Effector CD8-positive, alpha-beta T cell (primary cell): ENCODE results near the gene MRGPRF.
"Not testable (repeated sequence)": the region's sequence is repeated elsewhere in the genome, so short reads cannot be mapped to it uniquely, and the experiment has no call there.

Experiments used
- DNase-seq: peaks from one replicate; lab custom pipeline; 2025; lab: John Stamatoyannopoulos, UW

The MRGPRF gene

DNA sequence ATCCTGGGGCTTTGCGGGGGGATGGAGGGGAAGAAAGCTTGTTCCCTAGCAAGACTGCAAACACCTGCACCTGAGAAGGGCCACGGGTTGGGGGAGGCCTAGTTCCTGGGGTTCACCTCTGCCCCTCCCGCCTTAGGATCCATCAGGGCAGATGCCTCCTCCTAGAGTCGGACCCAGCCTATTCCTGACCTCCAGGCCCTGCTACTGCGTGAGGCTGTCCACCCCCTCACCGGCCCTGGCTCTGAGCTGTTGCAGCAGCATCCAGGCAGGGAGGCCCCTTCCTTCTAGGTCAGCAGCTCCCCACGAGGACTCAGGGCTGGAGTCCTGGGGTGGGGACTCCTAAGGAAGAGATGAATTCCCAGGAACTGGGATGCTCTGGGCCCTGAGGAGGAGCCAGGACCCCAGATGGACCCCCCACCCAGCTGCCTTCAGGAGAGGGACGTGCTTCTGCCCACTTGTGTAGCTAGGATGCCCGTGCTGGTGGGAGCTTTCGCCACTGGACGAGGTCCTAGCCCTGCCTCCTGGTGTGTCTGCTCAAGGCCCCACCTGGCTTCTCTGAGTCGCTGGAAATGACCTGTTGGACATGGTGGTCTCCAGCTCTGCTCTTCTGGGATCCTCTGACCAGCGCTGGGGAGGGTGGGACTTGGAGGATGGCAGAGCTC lies 10.3 kb downstream of the MRGPRF start:
- DNase-seq, result no peak

DNA sequence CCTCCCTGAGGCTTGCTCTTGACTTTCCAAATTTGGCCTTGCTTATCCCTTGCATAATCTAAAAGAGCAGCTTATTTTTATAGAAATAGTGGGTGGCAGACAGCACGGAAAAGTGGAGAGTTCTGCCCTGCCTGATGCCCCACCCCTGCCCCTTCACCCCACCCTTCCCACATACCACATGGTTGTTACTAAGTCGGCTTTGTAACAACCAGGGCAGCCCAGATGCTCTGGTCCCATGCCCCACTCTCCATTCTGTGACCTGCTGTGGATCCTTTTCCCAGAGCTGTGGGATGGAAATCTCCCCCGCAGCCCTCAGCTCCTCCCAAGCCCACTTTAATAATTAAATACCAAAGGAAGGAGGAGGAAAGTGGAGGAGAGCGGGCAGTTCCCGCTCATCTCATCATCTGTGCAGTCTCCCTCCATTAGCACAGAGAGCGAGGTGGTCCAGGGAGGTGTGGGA lies 10.9 kb downstream of the MRGPRF start:
- DNase-seq, result no peak

DNA sequence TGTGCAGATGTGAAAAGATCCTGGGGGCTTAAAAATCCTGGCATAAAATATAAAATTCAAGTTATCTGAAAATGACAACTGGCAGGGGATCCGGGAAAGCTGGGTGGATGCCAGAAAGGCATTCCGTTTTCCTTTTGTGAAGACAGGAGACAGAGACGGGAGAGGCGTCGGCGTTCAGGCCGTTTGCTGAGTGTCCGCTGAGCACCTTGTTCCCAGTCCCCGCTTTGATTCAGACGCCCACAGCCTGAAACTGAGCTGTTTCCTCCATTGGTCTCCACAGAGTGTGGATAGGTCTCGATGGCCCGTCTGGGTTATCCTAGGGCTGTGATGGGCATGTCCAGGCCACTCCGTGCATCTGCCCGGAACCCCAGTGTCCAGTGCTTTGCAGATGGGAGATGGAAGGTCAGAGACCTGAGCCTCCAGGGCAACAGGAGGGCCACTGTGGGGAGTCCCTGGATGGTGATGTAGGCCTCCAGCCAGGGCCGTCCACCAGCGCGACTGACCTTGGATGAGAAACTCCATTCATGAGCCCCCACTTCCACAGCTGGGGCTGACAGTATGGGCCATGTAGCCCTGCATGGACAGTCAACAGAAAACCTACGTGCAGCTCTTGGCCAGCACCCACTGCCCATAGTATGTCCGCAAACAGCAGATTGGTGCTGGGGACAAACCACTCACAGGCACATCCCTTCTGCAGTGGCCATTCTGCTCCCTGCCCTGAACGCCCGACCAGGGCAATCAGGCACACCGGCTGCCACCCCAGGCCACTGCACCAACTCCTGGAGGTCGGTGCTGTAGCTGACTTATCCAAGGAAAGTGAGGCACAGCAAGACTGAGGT lies 11.6 kb downstream of the MRGPRF start:
- no peak for DNase-seq

DNA sequence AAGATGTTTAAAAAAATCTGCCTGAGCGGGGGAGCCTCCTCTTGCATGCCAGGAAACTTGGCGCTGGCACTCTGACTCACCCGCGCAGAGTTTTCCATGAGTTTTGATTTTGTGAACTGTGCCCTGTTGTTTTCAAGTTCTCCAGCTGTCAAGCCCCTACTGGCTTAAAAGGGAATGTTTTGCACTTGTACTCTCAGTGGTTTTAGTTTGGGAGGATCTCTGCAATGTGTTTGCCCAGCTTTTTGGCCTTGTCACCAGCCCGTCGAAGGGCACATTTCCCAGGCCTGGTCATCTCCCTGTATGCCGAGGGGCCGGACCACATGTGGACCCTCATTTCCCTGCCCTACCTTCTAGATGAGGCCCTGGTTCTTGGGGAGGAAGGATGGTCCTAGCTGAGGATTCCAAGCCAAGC lies 12.2 kb downstream of the MRGPRF start:
- DNase-seq, result no peak

DNA sequence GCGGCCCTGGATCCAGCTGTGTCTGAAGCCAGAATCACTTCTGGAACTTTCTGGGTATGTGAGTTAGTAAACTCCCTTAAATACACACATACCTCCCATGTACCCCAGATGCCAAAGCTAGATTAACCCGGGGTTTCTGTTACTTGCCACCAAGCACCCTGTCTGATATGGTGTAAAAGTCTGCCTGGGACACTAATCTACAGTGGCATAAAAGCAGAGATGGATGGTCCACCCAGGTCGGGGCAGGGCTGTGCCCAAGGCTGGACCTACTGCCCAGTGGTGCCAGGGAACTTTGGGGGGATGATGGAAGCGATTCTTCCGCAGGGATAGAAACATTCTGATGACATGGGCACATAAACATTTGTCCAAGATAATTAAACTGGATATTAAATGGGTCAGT lies 12.7 kb downstream of the MRGPRF start:
- no peak for DNase-seq

DNA sequence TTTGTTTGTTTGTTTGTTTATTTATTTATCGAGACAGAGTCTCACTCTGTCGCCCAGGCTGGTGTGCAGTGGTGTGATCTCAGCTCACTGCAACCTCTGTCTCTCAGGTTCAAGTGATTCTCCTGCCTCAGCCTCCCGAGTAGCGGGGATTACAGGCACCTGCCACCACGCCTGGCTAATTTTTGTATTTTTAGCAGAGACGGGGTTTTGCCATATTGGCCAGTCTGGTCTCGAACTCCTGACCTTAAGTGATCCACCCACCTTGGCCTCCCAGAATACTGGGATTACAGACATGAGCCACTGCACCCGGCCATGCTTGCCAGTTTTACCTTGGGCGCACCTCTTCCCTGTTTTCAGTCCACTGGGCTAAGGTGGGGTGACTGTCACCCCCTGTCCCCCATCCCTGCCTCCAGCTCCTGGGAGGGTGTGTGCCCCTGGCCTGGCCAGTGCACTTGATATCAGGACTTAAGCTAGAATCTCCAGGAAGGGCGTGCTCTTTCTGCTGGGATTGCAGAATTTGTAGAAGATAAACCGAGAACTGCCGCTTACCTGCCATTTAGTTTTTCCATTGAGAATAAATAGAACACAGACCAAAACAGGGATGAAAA lies 13.2 kb downstream of the MRGPRF start:
- not testable (repeated sequence) for DNase-seq

DNA sequence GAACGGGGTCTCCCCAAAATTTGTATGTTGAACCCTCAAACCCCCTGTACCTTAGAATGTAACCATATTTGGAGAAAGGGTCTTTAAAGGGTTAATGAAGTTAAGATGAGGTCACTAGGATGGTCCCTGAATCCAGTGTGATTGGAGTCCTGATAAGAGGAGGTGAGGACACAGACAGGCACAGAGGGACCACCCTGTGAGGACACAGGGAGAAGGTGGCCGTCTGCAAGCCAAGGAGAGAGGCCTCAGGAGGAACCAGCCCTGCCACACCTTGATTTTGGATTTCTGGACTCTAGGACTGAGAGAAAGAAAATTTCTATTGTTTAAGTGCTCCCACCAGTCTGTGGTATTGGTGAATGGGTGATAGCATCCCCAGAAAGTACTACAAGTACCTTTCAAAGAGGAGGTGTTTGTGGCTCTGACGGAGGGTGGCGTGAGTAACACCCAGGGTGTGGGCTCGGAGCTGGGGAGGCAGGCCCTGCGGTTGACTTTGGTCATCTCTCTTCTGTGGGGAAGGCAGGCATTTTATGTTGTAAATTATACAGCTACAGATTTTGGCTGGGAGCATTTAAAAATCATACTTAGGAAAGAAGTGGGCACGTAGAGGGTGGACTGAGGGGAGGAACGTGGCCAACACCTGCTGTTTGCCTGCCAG lies 13.8 kb downstream of the MRGPRF start:
- DNase-seq, result no peak

DNA sequence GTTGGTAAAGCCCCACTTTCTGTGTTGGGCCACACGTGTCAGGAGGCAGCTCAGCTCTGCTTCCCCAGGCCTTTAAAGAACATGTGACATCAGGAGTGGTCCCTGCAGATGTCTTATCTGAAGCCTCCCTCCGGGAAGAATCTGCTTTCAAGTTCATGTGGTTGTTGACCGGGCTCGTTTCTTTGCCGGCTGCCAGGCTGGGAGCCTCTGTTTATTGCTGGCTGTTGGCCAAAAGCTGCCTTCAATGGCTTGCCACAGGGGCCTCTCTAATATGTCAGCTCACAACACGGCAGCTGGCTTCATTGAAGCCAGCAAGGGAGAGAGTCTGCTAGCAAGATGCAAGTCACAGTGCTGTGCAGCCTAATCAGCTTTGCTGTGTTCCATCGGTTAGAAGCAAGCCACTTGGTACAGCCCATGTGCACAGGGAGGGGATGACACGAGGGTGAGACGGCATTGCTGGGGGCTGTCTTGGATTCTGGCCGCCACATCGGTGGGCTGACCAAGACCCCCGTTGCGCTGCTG lies 14.6 kb downstream of the MRGPRF start:
- DNase-seq, result no peak

DNA sequence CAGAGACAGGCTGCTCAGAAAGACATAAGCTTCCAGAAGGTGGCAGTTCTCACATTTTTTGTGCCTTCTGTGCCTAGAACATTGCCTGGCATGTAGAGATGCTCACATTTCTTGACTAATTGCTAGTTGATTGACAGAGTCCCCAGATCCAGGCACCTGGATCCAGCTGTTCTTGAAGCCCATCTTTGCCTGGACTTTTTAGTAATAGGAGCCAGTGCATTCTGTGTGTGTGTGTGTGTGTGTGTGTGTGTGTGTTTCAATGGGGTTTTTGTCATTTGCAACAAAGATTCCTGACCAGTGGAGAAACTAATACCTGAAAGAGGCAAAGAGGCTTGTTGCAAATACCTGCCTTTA lies 15.1 kb downstream of the MRGPRF start:
- DNase-seq, result no peak

DNA sequence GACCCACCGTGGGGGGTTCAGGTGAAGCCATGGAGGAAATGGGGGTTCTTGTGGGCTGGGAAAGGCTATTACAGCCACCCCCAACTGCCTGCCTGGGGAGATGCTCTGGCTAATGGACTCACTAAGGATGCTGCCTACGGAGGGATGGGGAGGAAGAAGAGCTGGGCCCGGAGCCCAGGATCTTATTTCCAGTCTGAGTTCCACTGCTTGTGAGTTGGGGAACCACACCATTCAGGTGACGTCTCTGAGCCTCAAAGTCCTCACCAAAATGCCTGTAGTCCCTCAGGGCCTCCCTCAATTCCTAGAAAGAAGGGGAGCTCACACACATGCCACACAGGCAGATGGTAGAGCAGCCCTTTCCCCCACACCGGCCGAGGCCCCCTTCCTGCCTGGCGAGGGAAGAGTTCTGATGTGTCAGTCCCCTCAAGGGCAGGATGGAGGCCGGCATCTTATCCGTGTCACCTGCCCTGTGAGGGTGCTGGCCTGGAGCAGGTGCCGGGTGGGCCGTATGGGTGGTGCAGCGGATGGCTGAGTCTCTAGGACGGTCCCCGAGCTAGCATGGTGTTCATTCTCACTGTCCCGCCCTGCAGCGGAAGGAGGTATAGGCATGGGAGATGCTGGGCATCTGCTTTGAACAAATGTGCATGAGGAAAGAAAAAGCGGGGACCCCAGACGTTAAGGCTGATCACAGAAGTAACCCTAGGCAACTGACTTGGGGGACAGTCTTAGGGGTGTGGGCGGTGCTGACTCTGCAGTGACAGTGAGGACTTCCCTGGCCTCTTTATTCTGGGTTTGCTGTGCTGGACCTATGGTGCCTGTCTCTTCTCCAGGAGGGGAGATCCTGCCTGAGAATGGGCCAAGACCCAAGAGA lies 15.7 kb downstream of the MRGPRF start:
- DNase-seq, result no peak

DNA sequence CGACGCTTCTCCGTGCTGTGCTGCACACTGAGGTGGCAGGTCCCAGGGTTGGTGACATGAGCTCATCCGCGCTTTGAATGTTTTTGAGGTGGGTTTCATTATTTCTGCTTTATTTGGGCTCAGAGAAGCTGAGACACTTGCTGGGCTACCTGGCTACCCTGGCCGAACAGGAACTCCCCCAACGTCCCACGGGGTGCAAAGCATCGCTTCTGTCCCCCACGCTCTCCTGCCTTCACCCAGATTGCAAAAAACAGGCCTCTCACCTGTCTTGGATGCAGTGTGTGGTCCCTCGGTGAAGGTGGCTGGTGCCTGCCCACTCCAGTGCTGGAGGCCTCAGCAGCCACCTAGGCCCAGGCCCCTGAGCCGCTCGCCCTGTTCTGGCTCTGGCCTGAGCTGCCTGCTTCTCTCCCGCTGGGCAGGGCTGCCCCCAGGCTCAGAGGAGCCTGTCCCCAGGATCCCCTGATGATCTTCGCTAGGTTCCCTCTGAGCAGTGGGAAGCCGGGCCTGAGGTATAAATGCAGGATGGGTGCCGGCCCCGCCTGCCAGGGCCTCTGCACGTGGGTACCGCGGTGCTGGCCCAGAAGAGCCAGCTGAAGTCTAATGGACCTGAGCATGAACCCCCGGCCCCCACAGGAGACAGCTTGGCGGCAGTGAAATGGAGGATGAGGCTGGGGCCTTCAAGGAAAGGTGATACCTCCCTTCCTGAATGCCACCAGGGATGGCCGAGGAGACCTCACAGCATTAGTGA lies 16.5 kb downstream of the MRGPRF start:
- no peak for DNase-seq

DNA sequence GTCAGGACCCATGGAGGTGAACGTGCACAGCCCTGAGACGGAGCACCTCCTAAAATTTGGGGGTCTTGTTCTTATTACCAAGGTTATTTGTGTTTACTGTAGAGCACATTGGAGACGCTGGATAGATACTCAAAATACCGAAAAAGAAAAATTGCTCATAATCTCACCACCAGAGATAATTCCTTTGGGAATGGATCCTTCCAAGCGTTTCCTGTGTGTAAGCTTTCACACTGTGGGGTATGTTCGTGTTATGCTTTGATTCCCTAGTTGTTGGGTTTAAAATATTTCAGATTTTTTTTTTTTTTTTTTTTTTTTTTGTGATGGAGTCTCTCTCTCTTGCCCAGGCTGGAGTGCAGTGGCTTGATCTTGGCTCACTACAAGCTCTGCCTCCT lies 18.2 kb downstream of the MRGPRF start:
- no peak for DNase-seq

DNA sequence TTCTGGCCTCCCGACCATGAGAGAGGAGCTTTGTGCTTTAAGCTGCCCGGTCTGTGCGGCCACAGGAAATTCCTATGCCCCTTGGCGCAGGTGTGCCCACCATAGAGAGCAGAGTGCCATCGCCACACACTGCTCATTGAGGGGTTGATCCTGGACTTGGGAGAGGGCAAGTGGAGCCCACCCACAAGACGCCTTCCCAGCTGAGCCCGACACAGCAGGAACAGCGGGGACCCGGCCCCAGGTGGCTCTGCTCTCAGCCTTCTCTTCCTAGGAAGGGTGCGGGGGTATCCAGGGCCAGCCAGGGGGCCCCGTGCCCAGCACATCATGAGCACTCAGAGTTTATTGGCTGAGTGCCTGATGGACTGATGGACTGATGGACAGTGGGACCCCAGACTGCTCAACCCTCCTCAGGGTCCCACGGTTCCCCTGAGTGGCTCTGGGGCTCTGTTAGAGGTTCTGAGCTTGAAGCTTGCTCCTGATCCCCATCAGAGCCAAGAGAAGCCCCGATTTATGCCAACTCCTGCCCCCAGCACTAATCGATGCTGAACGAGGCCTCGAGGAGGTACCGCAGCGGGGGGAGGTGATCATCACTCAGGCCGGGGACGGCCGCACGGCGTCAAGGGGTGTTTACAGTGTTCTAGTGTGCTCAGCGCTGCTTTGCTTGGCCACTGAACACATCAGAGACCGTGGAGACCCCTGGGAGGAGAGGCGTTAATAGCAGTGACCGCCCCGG lies 18.7 kb downstream of the MRGPRF start:
- no peak for DNase-seq

DNA sequence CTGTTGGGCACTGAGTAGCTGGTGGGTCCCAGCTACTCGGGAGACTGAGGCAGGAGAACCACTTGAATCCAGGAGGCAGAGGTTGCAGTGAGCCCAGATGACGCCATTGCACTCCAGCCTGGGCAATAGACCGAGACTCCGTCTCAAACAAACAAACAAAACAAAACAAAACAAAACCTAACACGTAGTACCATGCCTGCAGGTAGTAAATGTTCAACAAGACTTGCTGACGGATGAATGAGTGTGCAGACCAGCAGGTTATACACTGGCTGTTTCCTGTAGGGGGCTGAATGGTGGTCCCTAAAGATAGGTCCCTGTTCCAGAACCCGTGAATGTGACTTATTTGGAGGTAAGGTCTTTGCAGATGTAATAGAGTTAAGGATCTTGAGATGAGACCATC lies 19.5 kb downstream of the MRGPRF start:
- no peak for DNase-seq

DNA sequence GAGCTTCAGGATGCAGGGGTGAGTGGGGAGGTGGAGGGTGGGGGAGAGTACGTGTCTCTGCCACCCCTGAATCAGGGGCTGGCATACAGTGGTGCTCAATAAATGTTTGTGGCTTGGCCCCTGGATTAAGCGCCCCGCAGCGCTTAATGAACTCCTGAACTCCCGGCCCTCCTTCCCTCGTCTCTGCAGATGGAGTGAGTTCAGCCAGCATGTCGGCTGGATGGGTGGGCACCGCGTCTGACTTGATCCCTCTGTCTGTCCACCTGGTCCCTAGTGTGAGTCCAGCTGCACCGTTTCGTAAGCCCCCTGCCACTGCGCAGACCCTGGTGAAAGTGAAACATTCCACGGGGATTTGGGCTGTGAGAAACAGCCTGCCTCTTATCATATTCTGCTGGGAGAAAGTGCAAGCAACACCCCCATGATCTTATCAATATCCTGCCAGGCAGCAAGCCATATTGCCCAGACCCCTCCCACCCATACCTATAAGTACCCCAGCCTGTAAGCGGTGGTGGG lies 20.2 kb downstream of the MRGPRF start:
- no peak for DNase-seq

DNA sequence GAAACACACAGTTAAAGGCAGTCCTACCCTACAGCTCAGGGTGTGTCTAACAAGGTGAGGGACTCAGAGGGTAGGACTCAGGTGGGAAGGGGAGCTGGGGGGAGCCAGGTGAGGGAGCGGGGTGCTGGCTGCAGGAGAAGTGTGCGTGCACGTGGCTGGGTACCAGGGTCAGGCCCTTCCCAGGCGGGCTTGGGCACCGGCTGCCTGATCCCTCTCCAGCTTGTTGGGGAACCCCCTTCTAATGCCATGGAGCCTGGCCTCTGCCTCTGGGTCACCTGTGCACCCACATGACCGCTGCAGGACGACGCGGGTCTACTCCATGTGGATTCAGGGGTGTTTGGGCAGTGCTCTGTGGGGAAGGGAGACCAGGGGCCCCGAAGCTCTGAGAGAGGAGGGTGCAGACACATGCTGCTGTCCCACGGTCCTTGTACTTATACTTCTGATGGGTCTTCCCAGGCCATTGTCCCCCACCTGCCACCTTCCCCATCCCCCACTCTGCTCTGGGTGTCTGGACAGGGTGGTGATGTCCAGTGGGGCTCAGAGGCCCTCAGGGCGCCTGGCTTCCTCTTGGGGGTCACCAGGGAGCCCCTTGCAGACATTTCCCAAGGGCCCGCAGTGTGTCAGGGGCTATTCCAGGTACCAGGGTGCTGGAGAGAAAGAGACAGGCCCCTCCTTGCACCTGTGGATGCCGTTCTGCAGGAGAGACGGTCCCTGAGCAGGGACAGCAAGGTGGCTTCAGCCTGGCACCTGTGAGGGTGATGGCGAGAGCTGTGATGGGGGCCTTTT lies 21.9 kb downstream of the MRGPRF start:
- DNase-seq, result no peak

DNA sequence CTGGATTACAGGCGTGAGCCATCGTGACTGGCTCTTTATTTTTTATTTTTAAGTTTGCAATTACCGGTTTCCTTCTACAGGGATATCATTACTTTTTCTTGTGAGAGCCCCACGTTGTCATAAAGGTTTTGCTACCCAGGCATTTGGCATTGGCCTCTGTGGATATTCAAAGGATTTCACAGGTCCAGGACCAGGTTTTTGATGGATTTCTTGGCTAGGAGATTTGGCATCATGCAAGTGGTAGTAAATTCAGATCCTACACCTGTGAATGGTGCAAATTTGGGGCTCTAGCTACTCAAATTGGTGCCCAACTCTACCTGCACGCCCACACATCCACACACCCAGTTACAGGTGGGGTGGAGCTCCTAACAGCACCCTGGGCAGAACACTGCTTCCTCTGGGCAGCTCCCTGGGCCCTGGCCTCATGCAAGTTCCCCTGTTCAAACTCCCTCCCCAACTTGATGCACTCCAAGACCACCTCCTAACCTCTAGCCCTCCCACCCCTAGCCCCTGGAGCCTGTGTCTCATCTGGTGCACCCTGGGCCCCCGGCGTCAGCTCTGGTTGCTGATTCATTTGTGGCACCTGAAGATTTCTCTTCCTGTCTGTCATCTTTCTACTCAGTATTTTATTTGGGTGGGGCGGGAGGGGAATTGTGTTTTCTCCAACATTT lies 23.0 kb downstream of the MRGPRF start:
- no peak for DNase-seq

DNA sequence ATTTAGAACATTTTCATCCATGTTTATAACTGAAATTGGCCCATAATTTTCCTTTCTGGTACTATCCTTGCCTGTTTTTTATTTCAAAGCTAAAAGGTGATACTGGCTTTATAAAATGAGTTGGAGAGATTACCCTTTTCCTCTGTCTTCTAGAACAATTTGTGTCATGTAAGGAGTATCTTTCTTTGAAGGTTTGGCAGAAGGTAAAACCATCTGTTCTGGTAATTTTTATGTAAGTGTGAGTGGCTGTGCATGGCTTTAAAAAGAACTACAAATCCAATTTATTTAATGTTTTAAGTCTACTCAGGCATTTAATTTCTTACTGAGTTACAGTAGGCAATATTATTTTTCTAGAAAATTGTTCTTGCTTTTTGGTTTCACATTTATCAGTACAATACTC lies 24.6 kb downstream of the MRGPRF start:
- DNase-seq, result no peak
